ENCODE measurements around the gene GRHL1. TPM values are rescaled to one million over a fixed set of nuclear protein-coding genes. Genes with fewer than 3 reads are reported as not detected.

Gene GRHL1
- total and polyA plus RNA-seq, 2 of the 8 experiments (the other 6 are each of a cell fraction or from before 2014, with no cell fraction given), result 1.3 to 3.6 TPM

GRCh38 chr2:9907402-9907801 is 44.1 kb upstream of the GRHL1 start (continued):
- TF ChIP-seq BCL11A (IDR thresholded peaks at IDR 0.05; ENCODE audit: low read depth in 2 of 2, low read length in 2 of 2) (no peak), CBX8 (IDR thresholded peaks at IDR 0.05; ENCODE audit: borderline replicate concordance, low read depth, low read length) (no peak), GABPA (IDR thresholded peaks at IDR 0.05; ENCODE audit: borderline replicate concordance, insufficient read depth, low read length) (no peak)

All from H1 (cell line).